Measurements from ENCODE around the gene TNIP1.

Gene TNIP1

DNA sequence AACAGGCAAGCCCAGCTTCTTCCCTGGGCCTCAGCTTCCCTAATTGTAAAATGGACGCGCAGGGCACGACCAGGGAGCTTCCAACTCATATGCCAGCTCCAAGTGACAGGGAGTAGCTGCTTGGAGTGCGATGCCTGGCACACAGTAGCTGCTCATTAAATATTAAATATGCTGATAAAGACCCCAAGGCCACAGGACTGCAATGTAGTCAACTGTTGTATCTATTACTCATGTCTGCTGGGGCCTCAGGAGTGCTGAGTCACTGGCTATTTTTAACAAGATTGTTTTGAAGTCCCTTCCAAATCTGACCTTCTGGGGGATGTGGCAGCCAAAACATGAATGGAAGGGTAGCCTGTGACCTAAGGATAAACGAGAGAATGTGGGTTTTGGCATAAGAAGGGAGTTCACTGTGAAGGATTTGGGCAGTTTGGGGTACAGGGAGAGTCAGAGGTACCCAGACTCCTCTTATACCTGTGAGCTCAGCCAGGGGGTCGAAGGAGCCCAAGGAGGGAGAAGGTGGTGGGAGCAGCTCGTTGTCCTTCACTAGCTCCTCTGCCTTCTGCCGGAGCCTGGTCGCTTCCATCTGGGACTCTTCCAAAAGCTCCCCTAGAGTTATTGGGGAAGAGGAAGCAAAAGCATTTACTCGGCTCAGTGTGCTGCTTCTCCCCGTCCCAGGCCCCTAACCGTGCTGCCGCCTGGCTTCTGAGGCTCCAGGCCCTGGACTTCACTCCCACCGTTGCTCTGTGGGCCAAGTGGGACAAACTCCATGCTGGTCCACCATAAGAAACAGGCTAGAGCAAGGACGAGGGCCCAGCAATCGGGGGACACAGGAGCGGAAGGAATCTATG is 17.5 kb downstream of the TNIP1 start:
- DNase-seq: no peak

- DNase-seq: no peak
These were observed 18.3 kb downstream of the TNIP1 start for GRCh38 chr5:151062405-151063141.

- no peak for DNase-seq
These were observed 20.1 kb downstream of the TNIP1 start for GRCh38 chr5:151060742-151061141.

DNA sequence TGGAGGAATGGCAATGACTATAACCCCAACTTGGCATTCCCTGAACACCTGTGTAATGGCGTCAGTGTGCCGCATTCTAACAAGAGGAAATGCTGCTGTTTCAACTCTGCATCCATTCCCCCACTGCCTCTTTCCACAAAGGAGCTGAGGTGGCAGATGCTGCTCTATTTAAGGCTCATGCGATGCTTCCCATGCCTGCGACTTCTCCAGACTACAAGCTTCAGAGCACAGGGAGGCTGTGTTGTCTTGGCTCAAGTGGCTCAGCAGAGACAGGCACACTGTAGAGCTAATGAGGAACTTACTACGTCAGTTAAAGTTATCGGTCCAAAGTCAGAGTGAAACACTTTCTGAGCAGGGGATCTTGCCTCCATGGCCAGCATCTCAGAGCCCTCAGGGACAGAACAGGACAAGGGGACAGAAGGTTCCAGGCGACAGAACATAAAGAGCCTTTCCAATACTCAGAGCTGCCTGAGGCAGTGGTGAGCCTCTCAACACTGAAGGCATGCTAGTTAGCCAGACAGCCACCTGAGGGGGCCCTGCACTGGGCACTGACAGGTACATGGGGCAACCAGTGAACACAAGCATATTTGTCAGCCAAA is 21.8 kb downstream of the TNIP1 start:
- no peak for DNase-seq

- DNase-seq: no peak
These were observed 22.5 kb downstream of the TNIP1 start for GRCh38 chr5:151058301-151058700.

GRCh38 chr5:151056379-151057325 is 24.2 kb downstream of the TNIP1 start:
- DNase-seq: no peak

GRCh38 chr5:151055336-151055735 is 25.5 kb downstream of the TNIP1 start:
- DNase-seq: no peak

GRCh38 chr5:151054709-151055108 is 26.1 kb downstream of the TNIP1 start:
- DNase-seq: no peak

DNA sequence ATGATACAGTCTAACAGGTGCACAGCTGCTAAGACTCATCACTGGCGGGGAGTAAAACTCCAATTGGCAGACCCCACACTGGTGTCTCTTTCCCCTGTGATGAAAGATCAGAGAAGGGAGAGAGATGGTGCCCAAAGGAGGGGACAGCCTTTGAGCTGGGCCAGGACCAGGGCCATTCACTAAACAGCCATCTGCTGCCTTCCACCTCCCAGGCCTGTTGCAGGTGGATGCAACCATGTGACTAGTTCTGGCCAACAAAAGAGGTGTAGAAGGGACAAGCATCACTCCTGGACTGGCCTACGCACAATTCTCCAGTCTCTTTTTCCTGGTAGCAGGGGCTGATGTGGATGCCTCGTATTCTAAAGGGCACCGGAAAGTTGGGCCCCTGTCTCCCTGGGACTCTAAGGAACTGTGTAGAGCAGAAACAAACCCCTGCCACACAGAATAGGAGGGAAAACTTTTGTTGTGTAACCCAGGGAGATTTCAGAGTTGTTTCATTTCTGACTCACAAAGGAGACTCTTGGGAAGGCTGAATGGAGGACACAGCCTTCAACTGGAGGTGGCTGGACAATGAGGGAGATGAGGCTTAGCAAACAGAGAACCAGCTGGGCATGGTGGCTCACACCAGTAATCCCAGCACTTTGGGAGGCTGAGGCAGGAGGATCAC is 26.9 kb downstream of the TNIP1 start:
- DNase-seq: no peak

DNA sequence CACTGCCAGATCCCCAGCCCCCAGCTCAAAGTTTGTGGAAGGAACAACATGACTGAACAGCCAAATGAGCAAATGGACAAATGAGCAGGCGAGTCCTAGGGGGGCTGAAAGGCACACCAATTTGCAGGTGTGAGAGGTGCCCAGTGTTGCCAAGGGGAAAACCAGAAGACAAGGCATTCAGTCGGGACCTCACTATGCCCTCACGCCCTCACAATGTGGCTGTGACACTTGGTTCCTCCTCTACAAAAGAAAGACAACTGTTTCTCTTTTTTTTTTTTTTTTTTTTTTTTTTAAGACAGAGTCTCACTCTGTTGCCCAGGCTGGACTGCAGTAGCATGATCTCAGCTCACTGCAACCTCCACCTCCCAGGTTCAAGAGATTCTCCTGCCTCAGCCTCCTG is 28.0 kb downstream of the TNIP1 start:
- no peak for DNase-seq

GRCh38 chr5:151051931-151052608 is 28.8 kb downstream of the TNIP1 start:
- no peak for DNase-seq

- no peak for DNase-seq
These were observed 29.5 kb downstream of the TNIP1 start for GRCh38 chr5:151051066-151051930.

DNA sequence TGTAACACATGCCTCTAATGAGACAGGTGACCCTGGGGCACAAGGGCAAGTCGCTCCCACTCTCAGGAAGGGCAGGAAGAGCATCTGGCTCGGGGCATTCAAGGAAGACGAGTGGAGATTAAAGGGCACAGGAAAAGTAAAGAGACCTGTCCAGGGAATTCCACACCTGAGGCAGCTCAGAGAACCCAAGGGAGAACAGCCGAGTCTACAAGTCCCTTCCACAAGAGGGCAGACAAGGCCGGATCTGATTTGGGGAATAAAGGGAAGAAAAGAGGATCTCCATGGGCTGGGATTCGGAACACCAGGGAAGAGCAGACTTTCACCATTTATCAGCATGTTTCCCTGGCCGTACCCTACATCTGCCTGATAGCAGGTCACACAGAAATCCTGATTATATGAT is 32.3 kb downstream of the TNIP1 start:
- DNase-seq: no peak

- DNase-seq: no peak
These were observed 32.9 kb downstream of the TNIP1 start for GRCh38 chr5:151047814-151048425.

DNA sequence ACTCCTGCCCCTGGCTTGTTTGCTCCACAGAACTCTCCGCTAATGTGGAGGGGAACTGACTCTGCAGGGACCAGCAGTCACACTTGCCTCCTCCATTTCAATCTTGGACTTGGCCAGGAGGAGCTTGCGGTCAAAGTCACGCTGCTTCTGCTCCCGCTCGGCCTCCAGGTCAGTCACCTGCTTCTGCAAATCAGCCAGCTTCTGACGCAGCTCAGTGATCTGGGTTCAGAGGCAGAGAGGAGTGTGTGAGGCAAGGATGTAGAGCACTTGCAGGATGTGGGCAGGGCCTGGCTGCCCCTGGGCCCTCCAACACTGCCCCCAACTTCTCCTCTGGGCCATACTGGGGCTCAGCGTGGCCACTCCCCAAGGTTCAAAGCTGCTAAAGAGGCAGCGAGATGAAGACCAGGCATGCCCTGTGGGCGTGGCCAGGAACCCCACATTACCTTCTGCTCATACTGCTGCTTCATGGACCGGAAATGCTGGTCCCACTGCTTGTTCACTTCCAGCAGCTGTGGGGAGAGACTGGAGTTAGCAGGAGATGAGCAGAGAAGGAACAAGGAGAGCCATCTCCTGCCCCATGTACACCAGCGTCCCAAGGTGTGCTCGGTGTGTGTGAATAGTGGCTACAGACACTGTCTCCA is 38.3 kb downstream of the TNIP1 start:
- DNase-seq: no peak

- DNase-seq: no peak
These were observed 39.1 kb downstream of the TNIP1 start for GRCh38 chr5:151041577-151042268.

GRCh38 chr5:151040211-151040747 is 40.6 kb downstream of the TNIP1 start:
- DNase-seq: no peak

- DNase-seq: no peak
These were observed 41.2 kb downstream of the TNIP1 start for GRCh38 chr5:151039665-151040064.

- no peak for DNase-seq
These were observed 42.0 kb downstream of the TNIP1 start for GRCh38 chr5:151038801-151039238.
